ENCODE results near the gene PARVA. TPM values are rescaled to one million over a fixed set of nuclear protein-coding genes. Genes with fewer than 3 reads are reported as not detected.

PARVA gene
- total RNA-seq, 1 donor from 2014 or later: 45.9 TPM

DNA sequence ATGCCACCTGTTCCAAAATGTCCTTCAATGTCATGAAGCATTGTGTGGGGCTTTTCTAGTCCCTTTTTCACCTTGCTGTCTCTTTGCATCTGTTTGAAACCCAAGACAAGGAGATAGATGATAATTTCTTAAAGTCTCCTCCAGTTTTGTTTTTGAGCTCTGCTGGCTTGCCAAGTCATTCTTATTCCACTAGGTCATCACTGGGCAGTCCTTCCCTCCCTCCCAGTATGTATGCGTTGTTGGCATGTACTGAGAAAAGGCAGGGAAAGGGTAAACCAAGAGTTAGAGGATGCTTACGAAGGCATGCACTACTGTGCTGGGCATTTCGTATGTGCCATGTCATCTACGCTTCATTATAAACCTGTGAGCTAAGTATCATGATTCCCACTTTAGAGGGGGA lies 78.6 kb downstream of the PARVA start:
- DNase-seq (ENCODE audit: low read depth): no peak
- Histone ChIP-seq H3K36me3 (ENCODE audit: control insufficient read depth, insufficient read depth, low read length) (no peaks in the 10 kb centered on the region), H3K4me3 (ENCODE audit: low read depth, low read length) (no peak overlapping the region), H3K27me3 (ENCODE audit: control insufficient read depth, insufficient read depth, low read length) (no peaks in the 10 kb centered on the region)
- TF ChIP-seq, protein P1, sequence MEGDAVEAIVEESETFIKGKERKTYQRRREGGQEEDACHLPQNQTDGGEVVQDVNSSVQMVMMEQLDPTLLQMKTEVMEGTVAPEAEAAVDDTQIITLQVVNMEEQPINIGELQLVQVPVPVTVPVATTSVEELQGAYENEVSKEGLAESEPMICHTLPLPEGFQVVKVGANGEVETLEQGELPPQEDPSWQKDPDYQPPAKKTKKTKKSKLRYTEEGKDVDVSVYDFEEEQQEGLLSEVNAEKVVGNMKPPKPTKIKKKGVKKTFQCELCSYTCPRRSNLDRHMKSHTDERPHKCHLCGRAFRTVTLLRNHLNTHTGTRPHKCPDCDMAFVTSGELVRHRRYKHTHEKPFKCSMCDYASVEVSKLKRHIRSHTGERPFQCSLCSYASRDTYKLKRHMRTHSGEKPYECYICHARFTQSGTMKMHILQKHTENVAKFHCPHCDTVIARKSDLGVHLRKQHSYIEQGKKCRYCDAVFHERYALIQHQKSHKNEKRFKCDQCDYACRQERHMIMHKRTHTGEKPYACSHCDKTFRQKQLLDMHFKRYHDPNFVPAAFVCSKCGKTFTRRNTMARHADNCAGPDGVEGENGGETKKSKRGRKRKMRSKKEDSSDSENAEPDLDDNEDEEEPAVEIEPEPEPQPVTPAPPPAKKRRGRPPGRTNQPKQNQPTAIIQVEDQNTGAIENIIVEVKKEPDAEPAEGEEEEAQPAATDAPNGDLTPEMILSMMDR (IDR thresholded peaks at IDR 0.05; ENCODE audit: insufficient read depth, low read length, poor library complexity, severe bottlenecking): no peak

DNA sequence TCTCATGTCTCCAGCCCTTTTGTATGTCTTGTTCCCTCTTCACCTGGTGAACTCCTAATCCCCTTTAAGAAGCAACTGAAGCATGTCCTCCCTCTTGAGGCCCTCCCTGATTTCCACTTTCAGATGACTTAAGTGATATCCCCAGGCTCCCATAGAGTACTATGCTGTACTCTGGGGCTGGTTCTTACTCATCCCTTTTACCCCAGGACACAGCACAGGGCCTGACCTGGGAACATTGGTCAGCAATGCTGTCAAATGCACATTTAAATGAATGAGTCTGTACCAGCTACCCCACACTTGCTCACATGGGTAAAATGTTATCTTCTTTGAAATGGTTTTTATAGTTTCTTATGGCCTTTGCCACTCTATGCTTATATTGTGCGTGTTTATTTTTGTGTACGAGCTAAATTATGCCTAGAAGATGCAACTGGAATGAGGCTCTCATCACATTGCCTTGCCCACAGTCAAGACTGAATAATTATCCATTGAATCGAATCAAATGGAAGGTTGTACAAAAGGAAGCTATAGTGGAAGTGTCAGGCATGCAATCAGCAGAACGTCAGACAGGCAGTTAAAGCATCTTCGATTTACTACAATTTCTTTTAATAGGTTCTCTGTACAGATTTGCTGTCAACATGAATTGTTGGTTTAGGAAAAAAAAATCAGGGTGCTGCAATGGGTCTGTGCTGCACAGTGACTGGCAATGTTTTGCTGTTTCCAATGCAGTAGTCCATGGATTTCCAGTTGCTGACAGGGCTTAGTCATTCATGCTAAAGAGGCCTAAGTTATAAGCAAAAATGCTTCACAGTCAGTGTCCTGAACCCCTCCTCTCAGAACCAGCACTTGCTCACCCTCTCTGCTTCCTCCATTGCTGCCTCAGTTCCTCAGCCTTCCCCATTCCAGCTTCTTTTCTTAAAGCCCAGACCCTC lies 79.5 kb downstream of the PARVA start:
- TF ChIP-seq, protein P1 (IDR thresholded peaks at IDR 0.05; ENCODE audit: insufficient read depth, low read length, poor library complexity, severe bottlenecking): no peak
- no peaks in the 10 kb centered on the region for H3K27me3 ChIP-seq (ENCODE audit: control insufficient read depth, insufficient read depth, low read length)
- no peaks in the 10 kb centered on the region for H3K36me3 ChIP-seq (ENCODE audit: control insufficient read depth, insufficient read depth, low read length)
- H3K4me3 ChIP-seq (ENCODE audit: low read depth, low read length): no peak overlapping the region
- DNase-seq (ENCODE audit: low read depth): no peak

DNA sequence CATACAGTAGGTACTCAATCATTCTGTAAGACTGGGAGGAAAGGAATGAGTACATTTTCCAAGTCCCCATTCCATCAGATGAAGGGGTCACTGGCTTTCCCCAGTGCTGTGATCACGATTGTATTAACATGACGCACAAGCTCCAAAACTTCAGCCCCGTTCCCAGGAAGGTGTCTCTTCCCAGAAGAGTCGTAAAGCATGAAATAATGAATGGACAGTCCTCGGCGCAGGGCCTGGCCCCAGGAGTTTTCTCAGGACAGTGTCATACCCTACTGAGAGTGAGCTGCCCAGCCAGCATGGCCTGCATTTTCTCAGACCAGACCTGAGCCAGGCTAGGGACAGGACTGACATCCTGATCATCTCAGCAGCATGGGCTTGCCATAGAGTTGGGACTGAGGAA lies 80.7 kb downstream of the PARVA start:
- TF ChIP-seq, protein P1 (IDR thresholded peaks at IDR 0.05; ENCODE audit: insufficient read depth, low read length, poor library complexity, severe bottlenecking): no peak

DNA sequence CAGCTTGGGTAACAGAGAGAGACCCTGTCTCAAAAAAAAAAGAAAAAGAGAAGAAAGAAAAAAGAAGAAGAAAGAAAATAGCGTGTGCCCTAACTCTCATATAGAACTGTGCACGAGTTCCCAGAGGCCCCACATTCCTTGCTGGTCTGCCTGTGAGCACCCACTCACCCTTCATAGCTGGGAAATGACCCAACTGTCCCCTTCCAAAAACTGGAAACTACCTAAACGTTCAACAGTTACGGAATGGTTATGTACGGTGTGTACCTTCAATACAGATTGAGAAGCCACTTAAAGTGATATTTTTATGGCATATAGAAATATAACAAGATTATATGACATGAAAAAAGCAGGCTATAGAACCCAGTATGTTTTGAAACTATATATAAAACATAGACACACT lies 82.0 kb downstream of the PARVA start:
- H3K27me3 ChIP-seq (ENCODE audit: control insufficient read depth, insufficient read depth, low read length): no peaks in the 10 kb centered on the region
- no peak overlapping the region for H3K4me3 ChIP-seq (ENCODE audit: low read depth, low read length)
- TF ChIP-seq, protein P1 (IDR thresholded peaks at IDR 0.05; ENCODE audit: insufficient read depth, low read length, poor library complexity, severe bottlenecking): no peak
- no peaks in the 10 kb centered on the region for H3K36me3 ChIP-seq (ENCODE audit: control insufficient read depth, insufficient read depth, low read length)
- DNase-seq (ENCODE audit: low read depth): no peak

More for the DNA sequence above, 80.7 kb downstream of the PARVA start:
- H3K36me3 ChIP-seq (ENCODE audit: control insufficient read depth, insufficient read depth, low read length): no peaks in the 10 kb centered on the region
- H3K4me3 ChIP-seq (ENCODE audit: low read depth, low read length): no peak overlapping the region
- H3K27me3 ChIP-seq (ENCODE audit: control insufficient read depth, insufficient read depth, low read length): no peaks in the 10 kb centered on the region
- DNase-seq (ENCODE audit: low read depth): no peak

DNA sequence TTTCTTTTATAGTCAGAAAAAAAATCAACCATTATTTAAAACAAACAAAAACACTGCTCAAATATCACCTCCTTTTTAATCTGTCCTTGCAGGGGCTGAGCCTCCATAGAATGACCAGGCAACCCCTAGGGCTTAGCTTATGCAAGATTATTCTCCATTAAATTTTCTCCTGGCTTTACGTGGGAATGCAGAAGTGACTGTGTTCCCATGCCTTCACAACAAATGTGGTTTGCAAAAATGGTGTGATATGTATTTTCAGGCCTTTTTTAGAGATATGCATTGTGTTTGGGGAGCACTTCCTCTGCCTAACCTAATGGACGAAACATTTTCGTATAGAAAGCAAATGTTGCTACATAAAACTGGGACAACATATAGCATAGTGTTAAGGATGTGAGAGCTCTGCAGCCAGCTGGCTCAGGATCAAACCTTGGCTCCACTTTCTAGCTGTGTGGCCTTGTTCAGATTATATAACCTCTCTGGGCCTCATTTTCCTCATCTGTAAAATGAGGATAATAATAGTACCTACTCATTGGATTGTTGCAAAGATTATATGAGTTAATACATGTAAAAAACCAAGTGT lies 82.6 kb downstream of the PARVA start:
- H3K27me3 ChIP-seq (ENCODE audit: control insufficient read depth, insufficient read depth, low read length): no peaks in the 10 kb centered on the region
- no peak overlapping the region for H3K4me3 ChIP-seq (ENCODE audit: low read depth, low read length)
- TF ChIP-seq, protein P1 (IDR thresholded peaks at IDR 0.05; ENCODE audit: insufficient read depth, low read length, poor library complexity, severe bottlenecking): no peak
- no peak for DNase-seq (ENCODE audit: low read depth)
- H3K36me3 ChIP-seq (ENCODE audit: control insufficient read depth, insufficient read depth, low read length): no peaks in the 10 kb centered on the region
